Upper lobe of left lung (tissue), 6 donors: Measurements from ENCODE around the gene CTSE. TPM values are rescaled to one million over a fixed set of nuclear protein-coding genes. Genes with fewer than 3 reads are reported as not detected.
A peak's percentile ranks its signal among the peaks of the same experiment; 100 is the strongest.

ENCODE experiments used
- ATAC-seq, 2 donors: fragments of 200-7000 bp; cut with Tn5 transposase; one replicate each; pipeline ENCODE4 v1.9.1; 2022; ENCODE audit warnings: mild to moderate bottlenecking in 2 of 2, moderate library complexity in 2 of 2; ENCODE audit not compliant: low FRiP score in 2 of 2
- DNase-seq, 2 donors: peaks; one replicate each; pipeline ENCODE4 v3.0.0-alpha.2; 2019 to 2020
- H3K27ac ChIP-seq, 4 donors: fragments of 200-600 bp; sonication (generic); one replicate each; pipeline ENCODE4 v1.5.1; 2016 to 2019
- H3K27me3 ChIP-seq, 4 donors: fragments of 200-600 bp; sonication (generic); one replicate each; pipeline ENCODE4 v1.5.1; 2017 to 2019
- H3K36me3 ChIP-seq, 4 donors: fragments of 200-600 bp; sonication (generic); one replicate each; pipeline ENCODE4 v1.5.1; 2016 to 2019
- H3K4me1 ChIP-seq, 4 donors: fragments of 200-600 bp; sonication (generic); one replicate each; pipeline ENCODE4 v1.5.1; 2018 to 2019
- H3K4me3 ChIP-seq, 4 donors: fragments of 200-600 bp; sonication (generic); one replicate each; pipeline ENCODE4 v1.5.1; 2017 to 2019; ENCODE audit warnings: mild to moderate bottlenecking in 2 of 4, moderate library complexity in 1 of 4
- H3K9me3 ChIP-seq, 4 donors: fragments of 200-600 bp; sonication (generic); one replicate each; pipeline ENCODE4 v1.5.1; 2018 to 2019
- EP300 ChIP-seq, 4 donors: sonication (generic); formaldehyde crosslinking; IDR thresholded peaks; one replicate each; pipeline ENCODE4 v1.5.1; 2017; ENCODE audit warnings: antibody characterized with exemption in 4 of 4, control low read depth in 2 of 4
- POLR2A ChIP-seq, 4 donors: fragments of 450-650 bp; IDR thresholded peaks; one replicate each; pipeline ENCODE4 v1.5.1; 2016 to 2017; ENCODE audit warnings: antibody characterized with exemption in 4 of 4, mild to moderate bottlenecking in 2 of 4
- POLR2AphosphoS5 ChIP-seq, 2 donors: sonication (generic); formaldehyde crosslinking; IDR thresholded peaks; one replicate each; pipeline ENCODE4 v1.5.1; 2017; ENCODE audit warnings: antibody characterized with exemption in 2 of 2
- WGBS, 2 donors: methylation state at CpG; one replicate each; pipeline ENCODE4 v1.1.5; 2017 to 2018; 5-methylcytosine and 5-hydroxymethylcytosine counted together
- total RNA-seq, 6 donors: library from RNA; depleted of rRNA in 4 of 6; stranded (reverse); fragments of >200 nt in 4 of 6; gene quantifications; one replicate each; pipeline versions ENCODE4 v1.1.0 to v1.2.1, GENCODE V29; 2016 to 2021
- TF ChIP-seq, protein P1 (sequence below), 6 experiments: fragments of 450-650 bp in 4 of 6; fragments of 200-600 bp in 2 of 6; sonication (generic) in 2 of 6; IDR thresholded peaks; one replicate each; pipeline ENCODE4 v1.5.1; 2016 to 2019; ENCODE audit warnings: antibody characterized with exemption in 6 of 6
- donor health status: DM: no; HTN: no; CAD: no; lungs with moderate emphysema.
- donor health status: DM: no; HTN: yes; CAD: no; lungs with severe emphysema.

Gene CTSE
- total RNA-seq, 6 donors from 2014 or later: 34.6 to 132 (median 106) TPM

DNA sequence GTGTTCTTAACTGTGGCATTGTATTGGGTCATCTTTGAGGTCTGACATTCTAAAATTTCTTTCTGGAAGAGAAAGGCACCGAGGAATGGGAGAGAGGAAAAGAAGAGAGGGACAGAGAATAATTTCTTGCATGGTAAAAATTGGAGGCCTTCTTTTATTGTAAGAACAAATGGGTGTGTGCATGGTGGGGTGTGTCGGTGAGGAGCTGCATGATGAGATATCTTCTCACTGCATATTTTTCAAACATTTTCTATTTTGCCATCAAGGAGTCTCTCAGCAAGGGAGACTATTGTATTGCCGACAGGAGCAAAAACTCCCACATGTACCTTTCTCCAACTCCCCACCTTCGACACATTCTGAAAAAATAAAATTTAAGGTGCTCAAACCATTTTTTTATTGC lies 6.5 kb upstream of the CTSE start:
- H3K36me3 ChIP-seq: no peaks in the 10 kb centered on the region
- ATAC-seq (no peak), DNase-seq (no peak)
- WGBS, 2 donors: 73 to 76% methylated on average over 4 of the region's 4 CpGs
- no peaks in the 10 kb centered on the region for H3K27me3 ChIP-seq
- no peak for TF ChIP-seq POLR2AphosphoS5 (IDR thresholded peaks at IDR 0.05)
- TF ChIP-seq, protein P1, sequence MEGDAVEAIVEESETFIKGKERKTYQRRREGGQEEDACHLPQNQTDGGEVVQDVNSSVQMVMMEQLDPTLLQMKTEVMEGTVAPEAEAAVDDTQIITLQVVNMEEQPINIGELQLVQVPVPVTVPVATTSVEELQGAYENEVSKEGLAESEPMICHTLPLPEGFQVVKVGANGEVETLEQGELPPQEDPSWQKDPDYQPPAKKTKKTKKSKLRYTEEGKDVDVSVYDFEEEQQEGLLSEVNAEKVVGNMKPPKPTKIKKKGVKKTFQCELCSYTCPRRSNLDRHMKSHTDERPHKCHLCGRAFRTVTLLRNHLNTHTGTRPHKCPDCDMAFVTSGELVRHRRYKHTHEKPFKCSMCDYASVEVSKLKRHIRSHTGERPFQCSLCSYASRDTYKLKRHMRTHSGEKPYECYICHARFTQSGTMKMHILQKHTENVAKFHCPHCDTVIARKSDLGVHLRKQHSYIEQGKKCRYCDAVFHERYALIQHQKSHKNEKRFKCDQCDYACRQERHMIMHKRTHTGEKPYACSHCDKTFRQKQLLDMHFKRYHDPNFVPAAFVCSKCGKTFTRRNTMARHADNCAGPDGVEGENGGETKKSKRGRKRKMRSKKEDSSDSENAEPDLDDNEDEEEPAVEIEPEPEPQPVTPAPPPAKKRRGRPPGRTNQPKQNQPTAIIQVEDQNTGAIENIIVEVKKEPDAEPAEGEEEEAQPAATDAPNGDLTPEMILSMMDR (IDR thresholded peaks at IDR 0.05): no peak
- TF ChIP-seq POLR2A (IDR thresholded peaks at IDR 0.05): no peak
- TF ChIP-seq EP300 (IDR thresholded peaks at IDR 0.05): no peak
- no peak overlapping the region for H3K4me3 ChIP-seq
- H3K27ac ChIP-seq: no peak overlapping the region
- H3K9me3 ChIP-seq: no peaks in the 10 kb centered on the region
- H3K4me1 ChIP-seq: peaks cover 5 to 16% (median 10%) of the 10 kb centered on the region in 4 donors

GRCh38 chr1:206029484-206029883 lies 5.8 kb upstream of the CTSE start:
- Histone ChIP-seq H3K4me1 (peaks cover 2 to 19% (median 9%) of the 10 kb centered on the region in 4 donors), H3K27me3 (no peaks in the 10 kb centered on the region), H3K4me3 (no peak overlapping the region), H3K9me3 (no peaks in the 10 kb centered on the region), H3K36me3 (no peaks in the 10 kb centered on the region), H3K27ac (no peak overlapping the region)
- peak; percentile 62 to 86 for ATAC-seq
- no peak for TF ChIP-seq POLR2A (IDR thresholded peaks at IDR 0.05)
- TF ChIP-seq, protein P1 (IDR thresholded peaks at IDR 0.05): no peak
- 37 to 50% methylated on average over 4 of the region's 4 CpGs for WGBS, 2 donors
- DNase-seq: peak in 1 of 2 donors; percentile 81

- H3K9me3 ChIP-seq: no peaks in the 10 kb centered on the region
- H3K27me3 ChIP-seq: no peaks in the 10 kb centered on the region
Observed at GRCh38 chr1:206025283-206025820, 1.7 kb upstream of the CTSE start.

DNA sequence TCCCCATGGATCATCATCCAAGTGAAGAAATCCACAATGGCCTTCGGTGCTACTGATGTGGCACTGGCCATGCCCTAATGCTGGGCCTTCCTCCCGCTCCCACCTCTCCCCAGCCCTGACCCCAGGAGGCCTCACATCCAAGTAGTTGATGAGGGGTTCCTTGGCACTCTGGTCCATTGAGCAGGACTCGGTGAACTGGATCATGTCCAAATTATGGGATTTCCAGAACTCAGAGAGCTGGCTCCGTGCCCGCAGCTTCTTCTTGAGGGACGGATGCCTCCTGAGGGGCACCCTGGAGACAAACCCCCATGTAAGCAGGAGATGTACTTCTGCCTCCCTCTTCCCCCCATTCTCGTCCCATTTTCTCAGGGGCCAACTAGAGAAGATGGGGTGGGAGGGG lies 929 bp downstream of the CTSE start:
- WGBS, 2 donors: 86 to 95% methylated on average over 4 to 7 of the region's 7 CpGs
- ATAC-seq (no peak), DNase-seq (no peak)
- Histone ChIP-seq H3K9me3 (no peaks in the 10 kb centered on the region), H3K27ac (no peak overlapping the region), H3K4me1 (peaks cover 0 to 17% (median 6%) of the 10 kb centered on the region in 4 donors), H3K27me3 (no peaks in the 10 kb centered on the region), H3K4me3 (peak overlapping the region in 3 of 4 donors; percentile 17 to 40 (median 21)), H3K36me3 (no peaks in the 10 kb centered on the region)
- TF ChIP-seq EP300 (IDR thresholded peaks at IDR 0.05) (no peak), POLR2A (IDR thresholded peaks at IDR 0.05) (no peak), POLR2AphosphoS5 (IDR thresholded peaks at IDR 0.05) (no peak)
- TF ChIP-seq, protein P1 (IDR thresholded peaks at IDR 0.05): no peak

More at GRCh38 chr1:206025283-206025820, 1.7 kb upstream of the CTSE start:
- ATAC-seq (peak in 1 of 2 donors; percentile 68), DNase-seq (peak in 1 of 2 donors; percentile 46)
- no peaks in the 10 kb centered on the region for H3K36me3 ChIP-seq
- peak overlapping the region in 3 of 4 donors; percentile 57 to 75 (median 62) for H3K27ac ChIP-seq
- no peak overlapping the region for H3K4me3 ChIP-seq
- 61 to 76% methylated on average over 3 of the region's 3 CpGs for WGBS, 2 donors
- TF ChIP-seq EP300 (IDR thresholded peaks at IDR 0.05): peak in 2 of 4 donors; percentile 61 to 85
- TF ChIP-seq POLR2AphosphoS5 (IDR thresholded peaks at IDR 0.05): peak in 1 of 2 donors; percentile 28
- no peak for TF ChIP-seq POLR2A (IDR thresholded peaks at IDR 0.05)
- peaks cover 2 to 23% (median 10%) of the 10 kb centered on the region in 4 donors for H3K4me1 ChIP-seq

- TF ChIP-seq POLR2A (IDR thresholded peaks at IDR 0.05) (no peak), EP300 (IDR thresholded peaks at IDR 0.05) (no peak), POLR2AphosphoS5 (IDR thresholded peaks at IDR 0.05) (no peak)
- TF ChIP-seq, protein P1 (IDR thresholded peaks at IDR 0.05): no peak
Observed at GRCh38 chr1:206021626-206022365, 1.9 kb downstream of the CTSE start.

More at GRCh38 chr1:206021626-206022365, 1.9 kb downstream of the CTSE start:
- ATAC-seq (no peak), DNase-seq (no peak)
- Histone ChIP-seq H3K27me3 (no peaks in the 10 kb centered on the region), H3K27ac (no peak overlapping the region), H3K9me3 (no peaks in the 10 kb centered on the region), H3K36me3 (no peaks in the 10 kb centered on the region), H3K4me1 (peaks cover 0 to 17% (median 6%) of the 10 kb centered on the region in 4 donors), H3K4me3 (peak overlapping the region in 1 of 4 donors; percentile 40)
- 69 to 80% methylated on average over 4 of the region's 4 CpGs for WGBS, 2 donors
